Kidney (tissue), 14 donors: ENCODE results near the gene JMJD1C. TPM values are rescaled to one million over a fixed set of nuclear protein-coding genes. Genes with fewer than 3 reads are reported as not detected.

Experiments
- DNase-seq, 5 donors: peaks; one replicate each; pipeline ENCODE4 v3.0.0-alpha.2; 2013 to 2020
- FAIRE-seq: peaks from 2 replicates; lab custom pipeline; 2012; peaks lifted over from hg19 to GRCh38; lab: Jason Lieb, UNC
- H3K27ac ChIP-seq, 2 donors: one replicate each; pipeline ENCODE4 v1.7.0; 2013; ENCODE audit warnings: low read depth in 2 of 2, low read length in 2 of 2, inconsistent platforms in 1 of 2
- H3K27me3 ChIP-seq: one replicate; pipeline ENCODE4 v1.7.1; 2013; ENCODE audit warnings: low read length, inconsistent platforms; ENCODE audit not compliant: control insufficient read depth, insufficient read depth
- H3K36me3 ChIP-seq, 3 donors: one replicate each; pipeline versions ENCODE4 v1.7.0 to v1.7.1; 2013; ENCODE audit warnings: low read length in 3 of 3, control low read depth in 1 of 3, inconsistent platforms in 1 of 3; ENCODE audit not compliant: insufficient read depth in 3 of 3, control insufficient read depth in 2 of 3
- H3K4me1 ChIP-seq, 3 donors: one replicate each; pipeline versions ENCODE4 v1.7.0 to v1.7.1; 2013; ENCODE audit warnings: low read length in 3 of 3, inconsistent platforms in 1 of 3, low read depth in 1 of 3; ENCODE audit not compliant: control insufficient read depth in 2 of 3, insufficient read depth in 2 of 3
- H3K4me3 ChIP-seq, 3 donors: one replicate each; pipeline versions ENCODE4 v1.7.0 to v1.8.1; 2013; ENCODE audit warnings: low read length in 3 of 3, control low read depth in 1 of 3, inconsistent platforms in 1 of 3
- H3K9ac ChIP-seq, 3 donors: one replicate each; pipeline versions ENCODE4 v1.7.0 to v1.7.1; 2013; ENCODE audit warnings: low read length in 3 of 3, control low read depth in 1 of 3, inconsistent platforms in 1 of 3
- H3K9me3 ChIP-seq, 3 donors: one replicate each; pipeline versions ENCODE4 v1.7.0 to v1.7.1; 2013; ENCODE audit warnings: low read length in 3 of 3, control low read depth in 1 of 3, inconsistent platforms in 1 of 3; ENCODE audit not compliant: control insufficient read depth in 2 of 3, insufficient read depth in 1 of 3
- intact Hi-C: fragments of 100-400 bp; cut with DNase I; formaldehyde crosslinking; loops from one replicate; pipeline ENCODE4 v1.11.1; 2022
- polyA plus RNA-seq: library from polyadenylated mRNA; stranded (reverse); fragments of 350-450 nt; fragmentation: Illumina TruSeq; extraction: RNeasy Lipid Tissue Mini Kit (QIAGEN cat#74804); gene quantifications from one replicate; pipeline ENCODE4 v1.2.3, GENCODE V29; 2014; ENCODE audit warnings: low read depth, low replicate concordance; ENCODE audit not compliant: insufficient read depth
- total RNA-seq: library from RNA; stranded (reverse); fragmentation: NEBNext Ultra II Directional; extraction: Animal tissue kit (Norgen Biotek cat#: 25700); gene quantifications from one replicate; pipeline ENCODE4 v1.2.1, GENCODE V29; 2021
- TF ChIP-seq, protein P1 (sequence below): IDR thresholded peaks from 3 replicates; pipeline ENCODE4 v1.5.1; 2012; ENCODE audit warnings: mild to moderate bottlenecking, moderate library complexity, borderline replicate concordance; ENCODE audit not compliant: insufficient read depth; ENCODE audit errors: extremely low read depth
- donor health status: control.
- donor health status: control.
- donor health status: control.
- donor health status: control.
- donor health status: control.
- donor health status: DM: yes; HTN: yes; CAD: no.
- donor health status: Normal renal cell carcinoma (clear cell type).

Gene JMJD1C
- total and polyA plus RNA-seq, 2 donors from 2014 or later = 18.9 to 92.9 TPM

DNA sequence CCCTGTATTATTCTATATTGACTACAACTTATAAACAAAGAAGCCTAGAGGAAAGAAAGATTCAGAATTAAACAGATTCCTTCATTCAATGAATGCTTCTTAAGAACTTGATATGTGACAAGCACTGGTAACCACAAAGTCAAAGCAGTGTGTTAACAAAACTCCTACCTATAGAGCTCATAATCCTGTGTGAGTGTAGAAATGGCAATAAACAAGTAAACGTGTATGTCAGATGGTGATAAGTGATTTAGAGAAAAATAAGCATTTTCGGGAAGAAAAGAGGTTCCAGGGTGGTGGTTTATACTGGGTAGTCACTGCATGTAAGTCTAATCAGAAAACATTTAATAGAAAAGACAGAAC, 141.3 kb downstream of the JMJD1C start:
- TF ChIP-seq, protein P1, sequence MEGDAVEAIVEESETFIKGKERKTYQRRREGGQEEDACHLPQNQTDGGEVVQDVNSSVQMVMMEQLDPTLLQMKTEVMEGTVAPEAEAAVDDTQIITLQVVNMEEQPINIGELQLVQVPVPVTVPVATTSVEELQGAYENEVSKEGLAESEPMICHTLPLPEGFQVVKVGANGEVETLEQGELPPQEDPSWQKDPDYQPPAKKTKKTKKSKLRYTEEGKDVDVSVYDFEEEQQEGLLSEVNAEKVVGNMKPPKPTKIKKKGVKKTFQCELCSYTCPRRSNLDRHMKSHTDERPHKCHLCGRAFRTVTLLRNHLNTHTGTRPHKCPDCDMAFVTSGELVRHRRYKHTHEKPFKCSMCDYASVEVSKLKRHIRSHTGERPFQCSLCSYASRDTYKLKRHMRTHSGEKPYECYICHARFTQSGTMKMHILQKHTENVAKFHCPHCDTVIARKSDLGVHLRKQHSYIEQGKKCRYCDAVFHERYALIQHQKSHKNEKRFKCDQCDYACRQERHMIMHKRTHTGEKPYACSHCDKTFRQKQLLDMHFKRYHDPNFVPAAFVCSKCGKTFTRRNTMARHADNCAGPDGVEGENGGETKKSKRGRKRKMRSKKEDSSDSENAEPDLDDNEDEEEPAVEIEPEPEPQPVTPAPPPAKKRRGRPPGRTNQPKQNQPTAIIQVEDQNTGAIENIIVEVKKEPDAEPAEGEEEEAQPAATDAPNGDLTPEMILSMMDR = no peak
- intact Hi-C loops = no loop called here
- Histone ChIP-seq H3K4me3 (no peak overlapping the region), H3K36me3 (no peaks in the 10 kb centered on the region), H3K9ac (no peak overlapping the region), H3K27me3 (no peaks in the 10 kb centered on the region), H3K9me3 (no peaks in the 10 kb centered on the region), H3K4me1 (no peaks in the 10 kb centered on the region), H3K27ac (no peak overlapping the region)
- DNase-seq = no peak
- FAIRE-seq = no peak

DNA sequence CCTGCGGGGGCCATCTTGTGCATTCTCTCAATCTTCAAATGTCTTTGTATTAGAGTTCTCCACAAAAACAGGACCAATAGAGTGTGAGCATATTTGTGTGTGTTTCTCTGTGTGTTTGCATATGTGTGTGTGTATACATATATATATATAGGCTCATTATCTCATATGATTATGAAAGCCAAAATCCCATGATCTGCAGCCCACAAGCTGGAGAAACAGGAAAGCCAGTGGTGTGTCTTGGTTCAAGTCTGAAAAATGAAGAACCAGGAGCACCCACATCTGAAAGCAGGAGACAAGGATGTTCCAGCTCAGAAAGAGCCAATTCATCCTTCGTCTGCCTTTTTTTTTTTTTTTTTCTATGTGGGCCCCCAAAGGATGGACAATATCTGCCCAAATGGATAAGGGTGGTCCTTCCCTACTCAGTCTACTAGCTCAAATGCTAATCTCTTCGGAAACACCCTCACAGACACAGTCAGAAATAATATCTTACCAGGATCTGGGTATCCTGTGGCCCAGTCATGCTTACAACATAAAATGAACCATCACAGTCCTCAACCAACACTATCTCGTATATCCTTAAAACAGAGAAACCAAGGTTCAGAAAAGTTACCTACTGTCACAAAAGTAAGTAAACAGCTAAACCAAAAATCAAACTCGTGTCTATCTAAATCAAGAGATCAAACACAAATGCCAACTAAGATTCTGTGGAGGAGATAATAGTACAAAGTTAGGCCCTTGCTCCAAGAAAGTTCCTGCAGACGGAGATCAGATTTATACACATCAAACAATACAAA, 141.9 kb downstream of the JMJD1C start:
- Histone ChIP-seq H3K9ac (no peak overlapping the region), H3K27ac (no peak overlapping the region), H3K4me3 (no peak overlapping the region), H3K27me3 (no peaks in the 10 kb centered on the region), H3K9me3 (no peaks in the 10 kb centered on the region), H3K36me3 (no peaks in the 10 kb centered on the region), H3K4me1 (no peaks in the 10 kb centered on the region)
- intact Hi-C loops = no loop called here
- TF ChIP-seq, protein P1 = no peak
- no peak for FAIRE-seq
- DNase-seq = no peak

DNA sequence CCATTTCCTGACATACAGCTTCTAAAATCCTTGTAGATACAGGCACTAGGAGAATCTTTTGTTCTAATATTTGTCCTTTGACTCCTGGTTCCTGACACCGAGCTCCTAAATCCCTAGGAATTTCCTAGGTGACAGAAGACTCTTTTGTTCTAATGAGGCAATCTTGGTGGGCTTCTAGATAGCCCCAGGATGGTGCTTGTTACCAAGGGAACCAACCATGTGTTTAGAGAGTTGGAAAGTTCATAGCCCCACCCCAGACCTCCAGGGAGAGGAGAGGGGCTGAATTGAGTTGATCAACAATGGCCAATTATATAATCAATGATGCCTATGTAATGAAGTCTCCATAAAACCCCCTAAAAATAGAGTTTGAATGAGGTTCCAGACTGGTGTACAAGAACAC, 145.1 kb downstream of the JMJD1C start:
- H3K4me1 ChIP-seq = no peaks in the 10 kb centered on the region
- no peaks in the 10 kb centered on the region for H3K36me3 ChIP-seq
- no peaks in the 10 kb centered on the region for H3K27me3 ChIP-seq
- no peak overlapping the region for H3K4me3 ChIP-seq
- FAIRE-seq (no peak), DNase-seq (no peak)
- intact Hi-C loops = no loop called here
- no peaks in the 10 kb centered on the region for H3K9me3 ChIP-seq
- H3K9ac ChIP-seq = no peak overlapping the region
- H3K27ac ChIP-seq = no peak overlapping the region
- TF ChIP-seq, protein P1 = no peak

DNA sequence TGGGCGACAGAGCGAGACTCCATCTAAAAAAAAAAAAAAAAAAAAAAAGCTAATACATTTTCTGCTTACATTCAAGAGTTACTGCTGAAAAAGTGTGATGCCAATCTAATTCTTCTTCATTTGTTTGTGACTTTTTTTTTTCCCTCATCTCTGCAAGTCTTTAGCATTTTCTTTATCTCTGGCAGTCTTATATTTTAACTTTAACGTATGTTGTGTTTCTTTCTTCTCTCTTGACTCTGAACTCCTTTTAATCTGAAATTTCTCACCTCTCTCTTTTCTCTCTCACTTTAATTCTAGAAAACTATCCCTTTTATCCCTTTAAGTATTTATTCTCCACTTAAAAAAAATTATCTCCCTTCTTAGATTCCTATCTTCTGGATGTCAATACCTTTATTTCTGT, 146.5 kb downstream of the JMJD1C start:
- H3K4me3 ChIP-seq = no peak overlapping the region
- intact Hi-C loops = no loop called here
- no peaks in the 10 kb centered on the region for H3K36me3 ChIP-seq
- H3K27ac ChIP-seq = no peak overlapping the region
- no peaks in the 10 kb centered on the region for H3K4me1 ChIP-seq
- H3K27me3 ChIP-seq = no peaks in the 10 kb centered on the region
- DNase-seq (no peak), FAIRE-seq (no peak)
- H3K9me3 ChIP-seq = no peaks in the 10 kb centered on the region
- no peak overlapping the region for H3K9ac ChIP-seq
- TF ChIP-seq, protein P1 = no peak
